ENCODE results near the gene CFAP61.

The CFAP61 gene

DNA sequence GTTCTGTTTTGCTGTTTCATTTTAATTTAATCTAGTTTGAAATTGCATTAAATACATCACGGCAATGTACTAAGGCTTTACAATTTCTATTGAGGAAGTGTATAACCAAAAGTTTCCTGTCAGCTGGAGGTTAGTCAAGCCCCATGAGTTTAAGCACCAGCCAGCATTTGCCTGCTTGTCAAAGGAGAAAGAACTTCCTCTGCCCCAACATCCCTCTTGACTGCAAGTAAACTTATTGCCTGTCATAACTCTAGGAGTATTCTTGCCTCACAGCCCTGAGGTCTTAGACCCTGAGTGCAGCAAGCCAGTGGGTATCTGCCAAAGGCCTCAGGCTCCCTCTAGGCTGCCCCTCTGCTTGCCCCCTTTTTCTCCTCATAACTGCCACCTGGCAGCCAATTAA lies 208.8 kb downstream of the CFAP61 start:
- TF ChIP-seq, protein P1, sequence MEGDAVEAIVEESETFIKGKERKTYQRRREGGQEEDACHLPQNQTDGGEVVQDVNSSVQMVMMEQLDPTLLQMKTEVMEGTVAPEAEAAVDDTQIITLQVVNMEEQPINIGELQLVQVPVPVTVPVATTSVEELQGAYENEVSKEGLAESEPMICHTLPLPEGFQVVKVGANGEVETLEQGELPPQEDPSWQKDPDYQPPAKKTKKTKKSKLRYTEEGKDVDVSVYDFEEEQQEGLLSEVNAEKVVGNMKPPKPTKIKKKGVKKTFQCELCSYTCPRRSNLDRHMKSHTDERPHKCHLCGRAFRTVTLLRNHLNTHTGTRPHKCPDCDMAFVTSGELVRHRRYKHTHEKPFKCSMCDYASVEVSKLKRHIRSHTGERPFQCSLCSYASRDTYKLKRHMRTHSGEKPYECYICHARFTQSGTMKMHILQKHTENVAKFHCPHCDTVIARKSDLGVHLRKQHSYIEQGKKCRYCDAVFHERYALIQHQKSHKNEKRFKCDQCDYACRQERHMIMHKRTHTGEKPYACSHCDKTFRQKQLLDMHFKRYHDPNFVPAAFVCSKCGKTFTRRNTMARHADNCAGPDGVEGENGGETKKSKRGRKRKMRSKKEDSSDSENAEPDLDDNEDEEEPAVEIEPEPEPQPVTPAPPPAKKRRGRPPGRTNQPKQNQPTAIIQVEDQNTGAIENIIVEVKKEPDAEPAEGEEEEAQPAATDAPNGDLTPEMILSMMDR (IDR thresholded peaks at IDR 0.05; ENCODE audit: low read depth, low read length), result no peak
- in situ Hi-C loops (cut with HindIII; ENCODE audit: low sequenced_read_pairs), result no loop called here
- DNase-seq (ENCODE audit: low read depth, low spot score), result no peak
- H3K4me3 ChIP-seq (ENCODE audit: low read depth, low read length), result no peak overlapping the region

DNA sequence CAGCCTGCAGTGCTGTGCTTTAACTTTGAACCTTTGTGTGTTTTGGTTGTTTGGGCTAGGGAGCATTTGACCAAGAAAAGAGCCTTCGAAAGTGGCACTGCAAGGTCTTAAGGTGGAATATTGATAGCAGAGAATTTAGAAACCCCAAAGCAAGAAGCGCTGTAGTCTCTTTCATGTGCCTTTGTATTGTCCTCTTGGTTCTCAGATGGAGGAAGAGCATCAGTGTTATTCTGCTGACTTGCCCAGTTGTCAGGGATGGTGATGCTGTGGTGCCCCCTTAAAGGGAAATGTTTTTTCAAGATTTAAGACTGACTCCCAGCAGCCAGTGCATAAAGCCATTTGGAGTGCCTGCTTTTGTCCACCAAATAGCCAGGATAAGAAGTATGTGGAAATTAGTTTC lies 212.9 kb downstream of the CFAP61 start:
- H3K4me3 ChIP-seq (ENCODE audit: low read depth, low read length), result no peak overlapping the region
- TF ChIP-seq, protein P1 (IDR thresholded peaks at IDR 0.05; ENCODE audit: low read depth, low read length), result no peak
- in situ Hi-C loops (cut with HindIII; ENCODE audit: low sequenced_read_pairs), result no loop called here
- DNase-seq (ENCODE audit: low read depth, low spot score), result no peak

DNA sequence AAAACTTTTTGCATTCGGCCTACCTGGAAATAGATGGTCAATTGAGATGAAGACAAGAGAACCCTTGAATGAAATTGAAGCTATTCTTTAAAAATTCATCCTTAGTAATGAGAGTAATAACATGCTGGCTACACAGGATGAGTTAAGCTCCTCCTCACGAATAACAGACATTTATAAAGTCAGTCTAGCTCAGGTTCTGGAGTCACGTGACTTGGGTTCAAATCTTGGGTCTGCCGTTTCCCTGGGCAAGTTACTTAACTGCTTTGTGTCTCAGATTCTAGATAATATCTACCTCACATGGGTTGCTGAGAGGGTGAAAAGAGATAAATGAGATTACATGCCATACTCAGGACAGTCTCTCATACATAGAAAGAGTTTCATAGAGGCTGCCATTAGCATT lies 214.2 kb downstream of the CFAP61 start:
- in situ Hi-C loops (cut with HindIII; ENCODE audit: low sequenced_read_pairs), result no loop called here
- no peak for DNase-seq (ENCODE audit: low read depth, low spot score)
- TF ChIP-seq, protein P1 (IDR thresholded peaks at IDR 0.05; ENCODE audit: low read depth, low read length), result no peak

DNA sequence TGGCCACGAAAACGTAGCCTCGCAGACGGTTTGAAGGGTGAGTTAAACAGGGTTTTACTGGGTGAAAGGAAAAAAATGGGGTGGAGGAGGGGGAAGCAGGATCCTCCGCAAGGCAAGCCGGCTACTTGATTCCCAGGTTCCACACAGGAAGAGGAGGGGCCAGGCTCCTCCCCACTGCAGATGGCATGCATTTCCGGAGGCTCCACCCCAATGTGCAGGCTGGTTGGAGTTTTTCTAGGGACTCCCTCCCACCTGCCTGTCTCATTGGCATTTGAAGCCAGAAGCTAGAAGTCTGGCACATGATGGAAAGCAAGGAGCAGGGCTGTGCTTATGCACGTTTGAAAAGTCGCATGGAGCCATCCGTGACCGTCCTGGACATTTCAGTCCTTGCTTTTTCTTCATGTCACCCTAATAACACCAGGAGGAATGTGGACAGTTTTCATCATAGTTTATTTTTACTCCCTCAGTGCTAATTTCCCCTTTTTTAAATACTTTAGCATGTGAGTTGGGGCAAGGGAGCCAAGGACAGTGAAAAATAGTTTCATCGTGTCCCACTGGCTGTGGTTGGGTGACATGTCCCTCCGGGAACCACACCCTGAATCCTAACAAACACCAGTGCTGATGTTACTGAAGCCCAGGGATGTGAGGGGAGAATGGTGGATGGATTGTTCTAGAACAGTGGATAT lies 215.5 kb downstream of the CFAP61 start:
- no peak overlapping the region for H3K4me3 ChIP-seq (ENCODE audit: low read depth, low read length)
- in situ Hi-C loops (cut with HindIII; ENCODE audit: low sequenced_read_pairs), result no loop called here
- TF ChIP-seq, protein P1 (IDR thresholded peaks at IDR 0.05; ENCODE audit: low read depth, low read length), result no peak
- no peak for DNase-seq (ENCODE audit: low read depth, low spot score)

More for the DNA sequence above, 214.2 kb downstream of the CFAP61 start:
- H3K4me3 ChIP-seq (ENCODE audit: low read depth, low read length), result no peak overlapping the region

DNA sequence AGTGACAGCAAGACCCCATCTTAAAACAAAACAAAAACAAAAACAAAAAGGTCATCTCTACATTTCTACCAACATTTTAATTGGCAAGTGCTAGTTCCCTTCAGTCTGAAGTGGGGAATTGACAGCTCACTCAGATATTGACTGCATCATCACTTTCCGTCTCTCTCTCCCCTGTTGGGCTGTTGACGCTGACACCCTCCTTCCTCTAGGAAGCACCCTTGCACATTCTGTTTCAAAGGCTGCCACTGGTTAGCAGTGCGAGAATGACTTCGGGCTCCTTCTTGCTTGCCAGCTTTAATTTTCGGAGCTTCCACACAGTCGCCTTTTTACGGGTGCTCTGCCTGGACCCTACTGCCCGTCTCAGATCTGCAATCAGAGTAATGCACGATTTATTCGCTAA lies 218.9 kb downstream of the CFAP61 start:
- H3K4me3 ChIP-seq (ENCODE audit: low read depth, low read length), result no peak overlapping the region
- in situ Hi-C loops (cut with HindIII; ENCODE audit: low sequenced_read_pairs), result no loop called here
- DNase-seq (ENCODE audit: low read depth, low spot score), result no peak
- TF ChIP-seq, protein P1 (IDR thresholded peaks at IDR 0.05; ENCODE audit: low read depth, low read length), result no peak

DNA sequence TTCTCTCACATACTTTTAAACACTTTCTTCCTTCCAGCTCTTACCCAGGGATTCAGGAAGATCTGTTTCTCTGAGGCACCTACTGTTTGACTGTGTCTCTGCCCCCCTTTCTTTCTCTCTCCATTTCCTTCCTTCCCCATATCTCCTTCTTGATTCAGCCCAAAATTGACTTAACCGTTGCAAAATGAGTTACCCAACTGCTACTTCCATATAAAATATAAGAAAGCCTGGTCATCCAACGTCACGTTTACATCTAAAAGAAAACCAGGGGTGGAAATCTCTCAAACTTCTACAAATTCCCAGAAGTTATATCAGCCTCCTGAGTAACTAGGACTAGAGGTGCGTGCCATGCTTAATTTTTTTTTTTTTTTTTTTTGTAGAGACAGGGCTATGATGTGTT lies 220.4 kb downstream of the CFAP61 start:
- no peak overlapping the region for H3K4me3 ChIP-seq (ENCODE audit: low read depth, low read length)
- TF ChIP-seq, protein P1 (IDR thresholded peaks at IDR 0.05; ENCODE audit: low read depth, low read length), result no peak
- in situ Hi-C loops (cut with HindIII; ENCODE audit: low sequenced_read_pairs), result no loop called here
- DNase-seq (ENCODE audit: low read depth, low spot score), result no peak

Data from astrocyte of the spinal cord (primary cell).